Endothelial cell of umbilical vein (primary cell): ENCODE results near the gene NUDT14. TPM values are rescaled to one million over a fixed set of nuclear protein-coding genes. Genes with fewer than 3 reads are reported as not detected.

Experiments used
- BruUV-seq: library from RNA; stranded (reverse); fragments of 400-500 nt; replicated peaks from 2 replicates; lab custom pipeline; 2021; lab: Mats Ljungman, UMichigan
- CTCF ChIA-PET: fragments of 300-600, 350-600 bp; sonication (Branson Sonifier 250); formaldehyde crosslinking; loops from one replicate; lab custom pipeline; 2021; ENCODE audit warnings: antibody characterized with exemption, inconsistent platforms; lab: Charles Lee
- POLR2A ChIA-PET: fragments of 300-600, 350-600 bp; sonication (Branson Sonifier 250); formaldehyde crosslinking; loops from one replicate; lab custom pipeline; 2021; ENCODE audit warnings: antibody characterized with exemption, inconsistent platforms; lab: Charles Lee
- DNase-seq: peaks from one replicate; pipeline ENCODE4 v3.0.0-alpha.2; 2011; ENCODE audit warnings: low read depth, low spot score
- FAIRE-seq: peaks from 2 replicates; lab custom pipeline; 2011; peaks lifted over from hg19 to GRCh38; lab: Jason Lieb, UNC
- H2AFZ ChIP-seq: 2 replicates; pipeline ENCODE4 v1.6.0; 2012; ENCODE audit warnings: low read depth, low read length, control low read depth, inconsistent platforms
- H3K27ac ChIP-seq: 2 replicates; pipeline ENCODE4 v1.5.1; 2011; ENCODE audit warnings: low read depth, mild to moderate bottlenecking, control low read depth, low read length, moderate library complexity; ENCODE audit not compliant: insufficient read depth
- H3K27me3 ChIP-seq, 2 experiments: 2 replicates each; pipeline versions ENCODE4 v1.6.0 to v1.6.1; 2011; ENCODE audit warnings: low read length in 2 of 2, mixed read lengths in 1 of 2; ENCODE audit not compliant: control insufficient read depth in 2 of 2, insufficient read depth in 2 of 2
- H3K36me3 ChIP-seq, 2 experiments: 2 replicates in 1 of 2; 3 replicates in 1 of 2; pipeline ENCODE4 v1.5.1; 2011; ENCODE audit warnings: low read length in 2 of 2, mild to moderate bottlenecking in 1 of 2, moderate library complexity in 1 of 2; ENCODE audit not compliant: control insufficient read depth in 2 of 2, insufficient read depth in 2 of 2; ENCODE audit errors: extremely low read depth in 1 of 2
- H3K4me1 ChIP-seq: 3 replicates; pipeline ENCODE4 v1.5.1; 2011; ENCODE audit warnings: mild to moderate bottlenecking, low read length; ENCODE audit not compliant: control insufficient read depth, insufficient read depth; ENCODE audit errors: extremely low read depth
- H3K4me2 ChIP-seq: 2 replicates; pipeline ENCODE4 v1.6.1; 2011; ENCODE audit warnings: low read length, control low read depth, mixed read lengths; ENCODE audit not compliant: insufficient read depth
- H3K4me3 ChIP-seq, 3 experiments: fragments of 200-600 bp in 1 of 3; sonication (generic), shearing (Covaris generic) in 1 of 3; replicated peaks in 1 of 3; 2 replicates each; pipeline ENCODE4 v1.5.1; 2011 to 2016; ENCODE audit warnings: control low read depth in 3 of 3, low read length in 3 of 3, mild to moderate bottlenecking in 2 of 3, inconsistent platforms in 1 of 3, low read depth in 1 of 3, moderate library complexity in 1 of 3; ENCODE audit not compliant: insufficient read depth in 1 of 3
- H3K79me2 ChIP-seq: 2 replicates; pipeline ENCODE4 v1.6.0; 2012; ENCODE audit warnings: low read length, inconsistent platforms; ENCODE audit not compliant: control insufficient read depth, insufficient read depth
- H3K9ac ChIP-seq: replicated peaks from 2 replicates; pipeline ENCODE3; 2011; ENCODE audit warnings: low read length, control low read depth; ENCODE audit not compliant: insufficient read depth; ENCODE audit errors: extremely low read depth
- H3K9me1 ChIP-seq: replicated peaks from 3 replicates; pipeline ENCODE4 v1.6.0; 2011; ENCODE audit warnings: mild to moderate bottlenecking, low read length; ENCODE audit not compliant: control insufficient read depth, insufficient read depth; ENCODE audit errors: extremely low read depth
- H3K9me3 ChIP-seq: replicated peaks from 2 replicates; pipeline ENCODE4 v1.5.1; 2012; ENCODE audit warnings: low read length, inconsistent platforms; ENCODE audit not compliant: control insufficient read depth, insufficient read depth
- H4K20me1 ChIP-seq: replicated peaks from 2 replicates; pipeline ENCODE3; 2011; ENCODE audit warnings: mild to moderate bottlenecking, low read length; ENCODE audit not compliant: control insufficient read depth, insufficient read depth; ENCODE audit errors: extremely low read depth
- EZH2 ChIP-seq: IDR thresholded peaks from 2 replicates; pipeline ENCODE4 v1.6.1; 2012; ENCODE audit warnings: borderline replicate concordance, low read depth, mild to moderate bottlenecking, moderate library complexity, low read length, inconsistent platforms; ENCODE audit not compliant: severe bottlenecking
- FOS ChIP-seq: IDR thresholded peaks from 2 replicates; pipeline ENCODE4 v1.6.1; 2011; ENCODE audit warnings: mild to moderate bottlenecking, low read length, moderate library complexity, borderline replicate concordance; ENCODE audit not compliant: insufficient read depth
- JUN ChIP-seq: IDR thresholded peaks from 2 replicates; pipeline ENCODE4 v1.6.1; 2011; ENCODE audit warnings: borderline replicate concordance, low read depth; ENCODE audit not compliant: insufficient read length, insufficient read depth
- MAX ChIP-seq: IDR thresholded peaks from 2 replicates; pipeline ENCODE4 v1.6.1; 2011; ENCODE audit not compliant: insufficient read depth, insufficient read length
- MYC ChIP-seq: IDR thresholded peaks from one replicate; pipeline ENCODE4 v1.6.1; 2011; ENCODE audit warnings: mild to moderate bottlenecking, low read depth, low read length
- POLR2AphosphoS5 ChIP-seq: IDR thresholded peaks from 2 replicates; pipeline ENCODE4 v1.6.1; 2012; ENCODE audit warnings: low read depth, mild to moderate bottlenecking, control low read depth, low read length, moderate library complexity; ENCODE audit not compliant: insufficient read depth
- dilution Hi-C: fragments of 300-500 bp; cut with MboI; formaldehyde crosslinking; loops from one replicate; pipeline ENCODE4 v1.15.0; 2019; ENCODE audit warnings: low sequenced_read_pairs; ENCODE audit not compliant: extremely low pct_ligation_motif_present
- intact Hi-C: fragments of 100-400 bp; cut with micrococcal nuclease; formaldehyde crosslinking; loops from one replicate; pipeline ENCODE4 v1.10.0; 2022
- polyA plus RNA-seq, 4 experiments: library from polyadenylated mRNA; depleted of rRNA in 3 of 4; stranded (reverse) in 3 of 4; unstranded in 1 of 4; fragments of >200 nt; gene quantifications; 2 replicates each; pipeline versions ENCODE4 v1.2.1 to v1.2.3, GENCODE V29; 2011 to 2012; ENCODE audit warnings: missing spikeins in 1 of 4
- total RNA-seq: library from RNA; stranded (reverse); gene quantifications from 2 replicates; pipeline ENCODE4 v1.2.3, GENCODE V29; 2021

The NUDT14 gene
- total and polyA plus RNA-seq, 2 donors (not counting 3 experiments of a cell fraction or from before 2014, with no cell fraction given), result 97.7 to 103 TPM

- Histone ChIP-seq H3K36me3 (no peaks in the 10 kb centered on the region), H3K9ac (peak overlapping the region; percentile 66), H2AFZ (peak overlapping the region; percentile 5), H3K4me1 (peaks cover 48% of the 10 kb centered on the region), H3K4me2 (peak overlapping the region; percentile 11), H3K9me3 (peaks cover under 1% of the 10 kb centered on the region), H3K27ac (peak overlapping the region; percentile 87), H3K27me3 (no peaks in the 10 kb centered on the region), H4K20me1 (no peaks in the 10 kb centered on the region), H3K4me3 (no peak overlapping the region), H3K79me2 (no peaks in the 10 kb centered on the region), H3K9me1 (no peaks in the 10 kb centered on the region)
- FAIRE-seq (peak; percentile 93), DNase-seq (peak; percentile 89)
- intact Hi-C loops, result loop anchor here (1.0 kb wide), 2 partner anchors 19 to 24 kb away; no protein-coding TSS in a partner anchor
- POLR2A ChIA-PET, result no interaction called here
- TF ChIP-seq FOS (peak; percentile 81), MAX (no peak), EZH2 (no peak), POLR2AphosphoS5 (peak; percentile 83), JUN (peak; percentile 71), MYC (no peak)
- no TSS peak for BruUV-seq
- dilution Hi-C loops, result no loop called here
- CTCF ChIA-PET, result interaction anchor here (2.5 to 9.7 kb wide), 3 partner anchors 23 to 159 kb away, joined by 15 to 94 read pairs (median 23); partner anchors contain the start of gene JAG2
Observed at GRCh38 chr14:105192866-105193731, 12.0 kb upstream of the NUDT14 start.
